ENCODE results near the gene HES6. TPM values are rescaled to one million over a fixed set of nuclear protein-coding genes. Genes with fewer than 3 reads are reported as not detected.

Gene HES6
- total RNA-seq, 4 donors from 2014 or later, result 10.9 to 49.1 (median 27.2) TPM

DNA sequence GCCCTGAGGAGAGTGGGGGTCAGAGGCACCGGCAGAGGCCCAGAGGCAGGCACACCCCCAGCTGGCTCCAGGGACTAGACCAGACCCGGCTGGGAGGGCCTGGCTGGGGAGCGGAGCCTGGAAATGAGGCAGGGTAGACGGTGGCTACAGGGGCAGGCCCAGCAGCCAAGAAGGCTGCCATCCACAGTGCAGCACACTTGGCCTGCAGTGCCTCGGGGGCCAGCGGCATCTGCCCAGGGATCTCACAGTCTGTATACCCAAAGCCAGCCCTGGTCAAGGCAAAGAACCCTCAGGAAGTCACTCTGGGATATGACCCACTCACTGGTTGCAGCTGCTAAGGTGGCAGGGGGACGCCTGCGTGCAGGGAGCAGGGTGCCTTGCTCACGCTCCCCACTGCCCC is 30.8 kb upstream of the HES6 start:
- intact Hi-C loops (cut with DNase I; ENCODE audit: low total_unique reads), result no loop called here
- ATAC-seq (no peak), DNase-seq (no peak)
- in situ Hi-C loops (cut with MboI; ENCODE audit: low sequenced_read_pairs in 4 of 4), result loop anchor here in 2 of 4 donors (25.0 kb wide), 2 partner anchors 308 to 408 kb away; partner anchors contain the start of genes RAMP1 (in 1 of the 2) and UBE2F (in 1 of the 2)
- Histone ChIP-seq H3K9me3 (no peaks in the 10 kb centered on the region), H3K4me3 (no peak overlapping the region), H3K27me3 (no peaks in the 10 kb centered on the region), H3K36me3 (peaks cover 0 to 83% of the 10 kb centered on the region in 2 donors), H3K27ac (no peak overlapping the region), H3K4me1 (peaks cover 7 to 12% of the 10 kb centered on the region in 2 donors)
- TF ChIP-seq POLR2A (IDR thresholded peaks at IDR 0.05), result no peak
- TF ChIP-seq, protein P1, sequence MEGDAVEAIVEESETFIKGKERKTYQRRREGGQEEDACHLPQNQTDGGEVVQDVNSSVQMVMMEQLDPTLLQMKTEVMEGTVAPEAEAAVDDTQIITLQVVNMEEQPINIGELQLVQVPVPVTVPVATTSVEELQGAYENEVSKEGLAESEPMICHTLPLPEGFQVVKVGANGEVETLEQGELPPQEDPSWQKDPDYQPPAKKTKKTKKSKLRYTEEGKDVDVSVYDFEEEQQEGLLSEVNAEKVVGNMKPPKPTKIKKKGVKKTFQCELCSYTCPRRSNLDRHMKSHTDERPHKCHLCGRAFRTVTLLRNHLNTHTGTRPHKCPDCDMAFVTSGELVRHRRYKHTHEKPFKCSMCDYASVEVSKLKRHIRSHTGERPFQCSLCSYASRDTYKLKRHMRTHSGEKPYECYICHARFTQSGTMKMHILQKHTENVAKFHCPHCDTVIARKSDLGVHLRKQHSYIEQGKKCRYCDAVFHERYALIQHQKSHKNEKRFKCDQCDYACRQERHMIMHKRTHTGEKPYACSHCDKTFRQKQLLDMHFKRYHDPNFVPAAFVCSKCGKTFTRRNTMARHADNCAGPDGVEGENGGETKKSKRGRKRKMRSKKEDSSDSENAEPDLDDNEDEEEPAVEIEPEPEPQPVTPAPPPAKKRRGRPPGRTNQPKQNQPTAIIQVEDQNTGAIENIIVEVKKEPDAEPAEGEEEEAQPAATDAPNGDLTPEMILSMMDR (IDR thresholded peaks at IDR 0.05 in 4 of 5, conservative IDR thresholded peaks at IDR 0.05 in 1 of 5), result no peak

DNA sequence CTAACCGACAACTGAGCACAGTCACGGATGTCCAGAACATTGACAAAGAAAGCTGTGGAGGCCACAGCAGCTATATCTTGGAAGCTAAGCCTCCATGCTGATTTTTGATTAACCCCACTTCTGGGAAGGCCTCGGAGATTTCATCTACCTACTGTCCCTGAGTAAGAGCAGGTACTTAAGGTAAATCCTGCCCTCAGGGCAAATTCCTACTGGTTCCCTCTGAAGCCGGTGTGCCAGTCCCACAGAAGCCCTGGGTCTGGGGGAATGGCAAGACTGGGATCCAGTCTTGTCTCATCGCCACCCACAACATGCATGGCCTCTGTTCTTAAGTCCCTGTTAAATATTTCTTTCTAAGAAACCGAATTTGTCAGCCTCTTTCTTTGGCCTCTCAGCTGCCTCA is 29.9 kb upstream of the HES6 start:
- H3K27ac ChIP-seq, result no peak overlapping the region
- H3K4me3 ChIP-seq, result no peak overlapping the region
- peaks cover 7 to 12% of the 10 kb centered on the region in 2 donors for H3K4me1 ChIP-seq
- H3K27me3 ChIP-seq, result no peaks in the 10 kb centered on the region
- in situ Hi-C loops (cut with MboI; ENCODE audit: low sequenced_read_pairs in 4 of 4), result loop anchor here in 3 of 4 donors (10.0 to 25.0 kb wide), 3 partner anchors 307 to 415 kb away; partner anchors contain the start of genes RAMP1 (in 3 of the 3) and UBE2F (in 1 of the 3)
- DNase-seq (no peak), ATAC-seq (no peak)
- no peaks in the 10 kb centered on the region for H3K9me3 ChIP-seq
- intact Hi-C loops (cut with DNase I; ENCODE audit: low total_unique reads), result no loop called here
- TF ChIP-seq, protein P1 (IDR thresholded peaks at IDR 0.05 in 4 of 5, conservative IDR thresholded peaks at IDR 0.05 in 1 of 5), result no peak
- H3K36me3 ChIP-seq, result peaks cover 0 to 82% of the 10 kb centered on the region in 2 donors

GRCh38 chr2:238267884-238268680 is 28.2 kb upstream of the HES6 start:
- Histone ChIP-seq H3K36me3 (peaks cover 0 to 72% of the 10 kb centered on the region in 2 donors), H3K27ac (no peak overlapping the region), H3K27me3 (no peaks in the 10 kb centered on the region), H3K4me1 (peaks cover 17 to 21% of the 10 kb centered on the region in 2 donors), H3K9me3 (no peaks in the 10 kb centered on the region), H3K4me3 (no peak overlapping the region)
- DNase-seq (no peak), ATAC-seq (no peak)
- no peak for TF ChIP-seq POLR2A (IDR thresholded peaks at IDR 0.05)
- TF ChIP-seq, protein P1 (IDR thresholded peaks at IDR 0.05 in 4 of 5, conservative IDR thresholded peaks at IDR 0.05 in 1 of 5), result no peak
- intact Hi-C loops (cut with DNase I; ENCODE audit: low total_unique reads), result no loop called here
- in situ Hi-C loops (cut with MboI; ENCODE audit: low sequenced_read_pairs in 4 of 4), result loop anchor here in 3 of 4 donors (10.0 to 25.0 kb wide), 3 partner anchors 306 to 413 kb away; partner anchors contain the start of genes RAMP1 (in 3 of the 3) and UBE2F (in 1 of the 3)

DNA sequence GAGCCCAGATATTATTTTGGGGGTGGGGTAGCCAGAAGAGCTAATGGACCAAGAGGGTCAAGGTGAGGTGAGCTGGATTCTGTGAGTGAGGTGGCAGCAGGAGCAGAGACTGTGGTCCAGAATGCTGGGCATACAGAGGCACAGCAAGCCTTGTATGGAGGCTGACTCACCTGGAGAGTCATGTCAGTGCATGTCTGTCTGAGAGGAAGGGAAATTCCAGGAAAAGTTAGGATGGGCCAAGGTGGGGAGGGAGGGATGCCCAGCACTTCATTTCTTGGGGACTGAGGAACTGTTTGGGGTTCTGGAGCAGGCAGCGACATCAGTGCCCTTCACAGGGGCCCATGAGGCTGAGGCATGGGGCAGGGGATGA is 27.5 kb upstream of the HES6 start:
- no peak for ATAC-seq
- no peak overlapping the region for H3K27ac ChIP-seq
- peaks cover 21 to 28% of the 10 kb centered on the region in 2 donors for H3K4me1 ChIP-seq
- in situ Hi-C loops (cut with MboI; ENCODE audit: low sequenced_read_pairs in 4 of 4) (loop anchor here in 3 of 4 donors (10.0 to 25.0 kb wide), 3 partner anchors 305 to 413 kb away; partner anchors contain the start of genes RAMP1 (in 3 of the 3) and UBE2F (in 1 of the 3)), intact Hi-C loops (cut with DNase I; ENCODE audit: low total_unique reads) (no loop called here)
- peaks cover 0 to 70% of the 10 kb centered on the region in 2 donors for H3K36me3 ChIP-seq
- no peaks in the 10 kb centered on the region for H3K9me3 ChIP-seq
- DNase-seq, result no peak
- TF ChIP-seq, protein P1 (IDR thresholded peaks at IDR 0.05 in 4 of 5, conservative IDR thresholded peaks at IDR 0.05 in 1 of 5), result no peak
- TF ChIP-seq POLR2A (IDR thresholded peaks at IDR 0.05), result no peak
- H3K4me3 ChIP-seq, result no peak overlapping the region
- H3K27me3 ChIP-seq, result no peaks in the 10 kb centered on the region

Data from gastrocnemius medialis (tissue), 4 donors.